Measurements from ENCODE around the gene KLF13. TPM values are rescaled to one million over a fixed set of nuclear protein-coding genes. Genes with fewer than 3 reads are reported as not detected.

KLF13 gene
- total RNA-seq, 1 donor from 2014 or later, result 141 TPM

DNA sequence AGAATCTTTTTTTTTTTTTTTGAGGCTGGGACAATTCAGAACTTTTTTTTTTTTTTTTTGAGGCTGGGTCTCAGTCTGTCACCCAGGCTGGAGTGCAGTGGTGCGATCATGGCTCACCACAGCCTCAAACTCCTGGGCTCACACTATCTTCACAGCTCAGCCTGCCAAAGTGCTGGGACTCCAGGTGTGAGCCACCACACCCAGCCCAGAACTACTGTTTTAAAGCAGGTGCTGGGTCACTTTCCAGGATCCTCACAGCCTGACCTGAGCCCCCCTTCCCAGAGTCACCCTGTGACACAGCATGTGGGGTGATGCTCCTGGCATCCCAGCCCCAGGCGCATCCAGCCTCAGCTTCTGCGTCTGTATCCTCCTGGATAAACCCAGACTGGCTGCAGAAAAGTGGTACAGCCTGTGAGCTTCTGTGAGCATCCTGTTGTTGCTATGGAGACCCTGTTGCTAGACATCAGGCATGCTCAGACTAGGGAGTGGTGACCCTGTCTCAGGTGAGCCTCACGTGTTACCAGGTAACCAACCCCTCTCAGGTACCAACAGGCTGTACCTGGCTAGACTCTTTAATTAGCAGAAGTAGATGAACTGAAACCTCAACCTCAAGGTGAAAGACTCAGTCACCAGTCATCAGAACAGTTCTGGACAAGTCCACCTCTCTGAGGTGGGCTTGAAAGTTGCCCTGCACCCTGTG, 15.0 kb downstream of the KLF13 start:
- Mint-ChIP-seq H3K36me3 (ENCODE audit: unreplicated experiment) (no peaks in the 10 kb centered on the region), H3K27me3 (ENCODE audit: unreplicated experiment) (peaks cover 10% of the 10 kb centered on the region), H3K4me1 (ENCODE audit: low read depth, unreplicated experiment) (peaks cover 57% of the 10 kb centered on the region), H3K9me3 (ENCODE audit: unreplicated experiment) (peaks cover 14% of the 10 kb centered on the region), H3K27ac (ENCODE audit: unreplicated experiment) (no peak overlapping the region), H3K4me3 (ENCODE audit: unreplicated experiment) (no peak overlapping the region)
- DNase-seq, result no peak
- TF ChIP-seq, protein P1, sequence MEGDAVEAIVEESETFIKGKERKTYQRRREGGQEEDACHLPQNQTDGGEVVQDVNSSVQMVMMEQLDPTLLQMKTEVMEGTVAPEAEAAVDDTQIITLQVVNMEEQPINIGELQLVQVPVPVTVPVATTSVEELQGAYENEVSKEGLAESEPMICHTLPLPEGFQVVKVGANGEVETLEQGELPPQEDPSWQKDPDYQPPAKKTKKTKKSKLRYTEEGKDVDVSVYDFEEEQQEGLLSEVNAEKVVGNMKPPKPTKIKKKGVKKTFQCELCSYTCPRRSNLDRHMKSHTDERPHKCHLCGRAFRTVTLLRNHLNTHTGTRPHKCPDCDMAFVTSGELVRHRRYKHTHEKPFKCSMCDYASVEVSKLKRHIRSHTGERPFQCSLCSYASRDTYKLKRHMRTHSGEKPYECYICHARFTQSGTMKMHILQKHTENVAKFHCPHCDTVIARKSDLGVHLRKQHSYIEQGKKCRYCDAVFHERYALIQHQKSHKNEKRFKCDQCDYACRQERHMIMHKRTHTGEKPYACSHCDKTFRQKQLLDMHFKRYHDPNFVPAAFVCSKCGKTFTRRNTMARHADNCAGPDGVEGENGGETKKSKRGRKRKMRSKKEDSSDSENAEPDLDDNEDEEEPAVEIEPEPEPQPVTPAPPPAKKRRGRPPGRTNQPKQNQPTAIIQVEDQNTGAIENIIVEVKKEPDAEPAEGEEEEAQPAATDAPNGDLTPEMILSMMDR (IDR thresholded peaks at IDR 0.05; ENCODE audit: partially characterized antibody, unreplicated experiment), result no peak

DNA sequence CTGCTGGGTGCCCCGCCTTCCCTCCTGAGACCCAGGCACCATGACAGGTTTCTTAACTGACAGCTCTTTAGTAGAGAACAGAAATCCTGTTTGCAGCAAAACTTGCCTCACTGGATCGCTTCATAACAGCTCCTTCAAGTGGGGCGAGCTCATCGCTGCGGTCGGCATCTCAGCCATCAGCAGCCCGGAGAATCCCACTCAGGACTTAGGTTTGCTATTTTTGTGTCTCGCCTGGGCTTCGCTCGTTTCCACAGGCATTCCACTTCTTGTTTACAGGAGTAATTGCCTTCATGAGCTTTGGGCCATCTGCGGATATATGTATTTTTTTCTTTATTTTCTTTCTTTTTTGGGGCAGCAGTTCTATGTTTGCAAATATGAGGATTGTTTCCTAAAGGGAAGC, 15.7 kb downstream of the KLF13 start:
- DNase-seq, result no peak
- Mint-ChIP-seq H3K9me3 (ENCODE audit: unreplicated experiment) (peaks cover 14% of the 10 kb centered on the region), H3K4me1 (ENCODE audit: low read depth, unreplicated experiment) (peaks cover 53% of the 10 kb centered on the region), H3K36me3 (ENCODE audit: unreplicated experiment) (no peaks in the 10 kb centered on the region), H3K27me3 (ENCODE audit: unreplicated experiment) (peaks cover 9% of the 10 kb centered on the region), H3K4me3 (ENCODE audit: unreplicated experiment) (peak overlapping the region; percentile 49), H3K27ac (ENCODE audit: unreplicated experiment) (no peak overlapping the region)
- TF ChIP-seq, protein P1 (IDR thresholded peaks at IDR 0.05; ENCODE audit: partially characterized antibody, unreplicated experiment), result no peak

DNA sequence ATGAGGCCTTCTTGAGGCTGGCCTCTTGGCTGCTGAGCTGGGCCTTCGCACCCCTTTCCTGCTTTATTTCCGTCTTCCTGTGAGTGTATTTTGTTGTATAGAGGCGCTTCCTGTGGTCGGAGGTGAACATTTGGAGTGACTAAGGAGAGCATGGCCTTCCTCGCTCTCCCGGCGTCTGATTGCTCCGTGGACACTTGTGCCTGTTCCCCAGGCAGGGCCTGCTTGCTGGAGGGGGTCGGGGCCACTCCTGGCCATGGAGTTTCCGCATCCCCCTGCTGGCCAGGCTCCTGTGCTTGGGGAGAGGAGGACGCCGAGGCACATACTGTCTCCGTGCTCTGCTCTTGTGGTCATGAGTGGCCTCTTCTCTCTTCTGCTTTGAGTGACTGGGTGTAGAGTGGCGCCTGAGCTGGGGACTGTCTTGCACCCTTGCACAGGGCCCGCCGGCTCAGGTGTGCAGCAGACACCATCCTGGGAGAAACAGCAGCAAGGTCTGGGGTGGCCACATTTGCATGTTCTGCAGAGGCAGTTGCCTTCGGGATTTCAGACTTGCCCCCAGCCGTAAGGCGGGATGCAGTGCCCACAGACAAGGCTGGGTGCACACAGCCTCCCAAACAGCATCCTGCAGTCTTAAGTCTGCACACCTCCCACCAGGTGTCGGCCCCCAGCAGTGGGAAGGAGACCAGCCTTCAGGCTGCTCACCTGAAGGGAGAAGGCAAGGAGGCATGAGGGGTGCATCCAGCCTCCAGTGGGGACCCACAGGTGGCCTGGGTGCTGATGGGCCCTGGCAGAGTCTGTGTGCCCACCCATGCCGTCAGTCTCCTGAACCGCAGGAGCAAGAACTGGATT, 16.4 kb downstream of the KLF13 start:
- peak overlapping the region; percentile 49 for H3K4me3 Mint-ChIP-seq (ENCODE audit: unreplicated experiment)
- TF ChIP-seq, protein P1 (IDR thresholded peaks at IDR 0.05; ENCODE audit: partially characterized antibody, unreplicated experiment), result no peak
- no peaks in the 10 kb centered on the region for H3K36me3 Mint-ChIP-seq (ENCODE audit: unreplicated experiment)
- H3K27me3 Mint-ChIP-seq (ENCODE audit: unreplicated experiment), result peaks cover 9% of the 10 kb centered on the region
- H3K4me1 Mint-ChIP-seq (ENCODE audit: low read depth, unreplicated experiment), result peaks cover 53% of the 10 kb centered on the region
- H3K9me3 Mint-ChIP-seq (ENCODE audit: unreplicated experiment), result peaks cover 15% of the 10 kb centered on the region
- DNase-seq, result no peak
- H3K27ac Mint-ChIP-seq (ENCODE audit: unreplicated experiment), result no peak overlapping the region

DNA sequence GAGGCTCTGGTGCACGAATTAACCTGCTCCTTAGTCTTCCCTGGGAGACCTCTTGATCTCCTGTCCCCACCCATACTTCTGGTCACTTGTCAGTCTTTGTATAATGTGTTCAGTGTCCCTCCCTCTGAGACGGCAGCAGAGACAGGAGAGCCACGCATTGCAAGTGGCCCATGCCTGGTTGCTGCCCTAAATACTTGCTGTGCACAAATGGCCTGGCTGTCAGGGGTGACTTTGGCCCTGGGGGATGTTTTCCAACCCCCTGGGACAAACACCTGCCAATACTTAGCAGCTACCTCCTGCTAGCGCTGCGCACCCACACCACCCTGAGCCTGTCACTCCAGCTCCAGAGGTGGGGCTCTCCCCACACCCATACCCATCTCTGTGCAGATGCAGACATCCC, 17.2 kb downstream of the KLF13 start:
- peaks cover 15% of the 10 kb centered on the region for H3K9me3 Mint-ChIP-seq (ENCODE audit: unreplicated experiment)
- no peak overlapping the region for H3K27ac Mint-ChIP-seq (ENCODE audit: unreplicated experiment)
- H3K4me1 Mint-ChIP-seq (ENCODE audit: low read depth, unreplicated experiment), result peaks cover 50% of the 10 kb centered on the region
- peaks cover 9% of the 10 kb centered on the region for H3K27me3 Mint-ChIP-seq (ENCODE audit: unreplicated experiment)
- H3K4me3 Mint-ChIP-seq (ENCODE audit: unreplicated experiment), result peak overlapping the region; percentile 14
- no peaks in the 10 kb centered on the region for H3K36me3 Mint-ChIP-seq (ENCODE audit: unreplicated experiment)
- TF ChIP-seq, protein P1 (IDR thresholded peaks at IDR 0.05; ENCODE audit: partially characterized antibody, unreplicated experiment), result no peak
- DNase-seq, result no peak

DNA sequence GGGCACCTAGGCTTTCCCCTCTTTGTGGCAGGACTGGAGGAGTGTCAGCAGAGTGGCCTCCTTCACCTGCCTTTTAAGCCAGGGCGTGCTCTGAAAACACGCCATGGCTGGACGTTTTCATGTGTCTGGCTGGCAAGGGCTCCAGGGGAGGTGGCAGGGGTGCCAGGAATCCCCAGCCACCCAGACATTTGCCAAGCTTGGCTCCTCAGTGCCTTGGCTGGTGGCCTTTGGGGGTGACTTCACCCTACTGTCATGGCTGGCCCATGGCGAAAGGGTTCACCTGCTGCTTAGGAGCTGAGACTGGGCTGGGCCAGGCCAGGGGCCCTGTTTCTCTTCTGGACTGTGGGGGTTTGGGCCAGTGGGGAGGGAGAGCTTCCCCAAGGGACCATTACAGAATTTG, 17.6 kb downstream of the KLF13 start:
- Mint-ChIP-seq H3K4me3 (ENCODE audit: unreplicated experiment) (peak overlapping the region; percentile 44), H3K36me3 (ENCODE audit: unreplicated experiment) (no peaks in the 10 kb centered on the region), H3K27ac (ENCODE audit: unreplicated experiment) (no peak overlapping the region), H3K9me3 (ENCODE audit: unreplicated experiment) (peaks cover 14% of the 10 kb centered on the region), H3K4me1 (ENCODE audit: low read depth, unreplicated experiment) (peaks cover 47% of the 10 kb centered on the region), H3K27me3 (ENCODE audit: unreplicated experiment) (peaks cover 9% of the 10 kb centered on the region)
- TF ChIP-seq, protein P1 (IDR thresholded peaks at IDR 0.05; ENCODE audit: partially characterized antibody, unreplicated experiment), result no peak
- DNase-seq, result no peak
